ENCODE data around the gene DMPK. TPM values are rescaled to one million over a fixed set of nuclear protein-coding genes. Genes with fewer than 3 reads are reported as not detected.

The DMPK gene
- total RNA-seq, 1 donor from 2014 or later, result 237 TPM

DNA sequence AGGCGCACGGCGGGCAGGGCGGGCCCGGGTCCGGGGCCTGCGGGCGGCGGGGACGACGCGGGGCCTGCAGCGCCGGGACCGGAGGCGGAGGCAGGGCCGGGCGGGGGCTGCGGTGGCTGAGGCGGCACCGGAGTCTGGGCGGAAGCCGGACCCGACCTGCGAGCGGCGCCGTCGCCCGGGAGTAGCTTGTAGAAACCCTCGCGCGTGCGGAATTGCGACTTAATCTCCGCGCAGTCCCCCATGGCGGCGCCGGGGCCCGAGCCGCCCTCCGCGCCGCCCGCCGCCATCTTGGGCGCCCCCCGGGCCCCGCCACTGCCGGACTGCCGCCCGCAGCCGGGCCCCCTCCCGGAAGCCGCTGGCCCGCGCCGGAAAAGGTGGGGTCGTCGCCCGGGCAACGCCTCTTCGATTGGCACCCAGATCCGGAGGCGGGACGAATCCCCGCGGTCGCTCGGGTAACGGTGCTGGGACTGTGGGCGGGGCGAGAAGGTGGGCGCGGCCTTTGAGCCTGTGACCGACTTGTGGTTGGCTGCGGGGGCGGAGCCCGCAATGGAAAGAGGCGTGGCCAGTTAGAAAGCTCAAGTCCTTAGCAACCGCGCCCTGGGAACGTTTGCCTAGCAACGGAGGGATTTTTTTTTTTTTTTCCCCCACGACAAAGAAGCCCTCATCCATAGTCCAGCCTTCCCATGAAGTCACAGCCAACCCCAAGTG is 10.3 kb upstream of the DMPK start, which contains the start of gene DMWD:
DMWD (minus strand) TSS at position 376 of the 708 bp plus-strand sequence; CDS start at position 287, 89 bp downstream.
- DNase-seq (peak; percentile 100), ATAC-seq (ENCODE audit: poor library complexity) (peak; percentile 98)
- intact Hi-C loops (cut with DNase I), result no loop called here

DNA sequence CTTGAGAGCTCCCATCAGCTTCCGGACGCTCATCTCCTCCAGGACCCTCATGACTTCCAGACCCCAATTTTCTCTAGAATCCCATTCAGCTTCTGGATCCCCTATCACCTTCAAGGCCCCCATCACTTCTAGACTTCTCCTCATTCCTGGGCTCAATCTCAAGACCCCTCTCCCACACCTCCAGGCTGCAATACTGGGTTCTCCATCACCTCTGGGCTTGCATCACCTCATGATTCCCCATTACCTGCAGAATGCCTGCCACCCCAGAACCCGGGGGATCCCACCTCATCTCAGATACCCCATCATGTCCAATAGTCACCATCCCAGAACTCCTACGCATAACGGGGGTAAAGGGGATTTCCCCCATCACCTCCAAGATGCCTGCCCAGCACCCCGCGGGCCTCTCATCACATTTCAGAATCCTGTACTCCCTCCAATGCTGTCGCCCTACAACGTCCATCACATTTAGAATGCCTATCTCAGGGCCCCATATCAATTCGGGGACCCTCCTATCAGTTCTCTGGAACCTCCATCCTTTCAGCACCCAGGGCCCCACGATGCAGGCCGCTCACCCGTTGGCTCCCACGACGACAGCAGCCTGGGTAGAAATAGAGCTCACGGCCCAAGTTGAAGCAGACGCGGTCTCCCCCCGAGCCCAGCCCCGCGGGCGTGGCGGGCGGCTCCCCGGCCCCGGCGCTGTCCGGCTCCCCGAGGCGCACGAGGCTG is 9.6 kb upstream of the DMPK start:
- ATAC-seq (ENCODE audit: poor library complexity), result no peak
- DNase-seq, result no peak
- intact Hi-C loops (cut with DNase I), result no loop called here

DNA sequence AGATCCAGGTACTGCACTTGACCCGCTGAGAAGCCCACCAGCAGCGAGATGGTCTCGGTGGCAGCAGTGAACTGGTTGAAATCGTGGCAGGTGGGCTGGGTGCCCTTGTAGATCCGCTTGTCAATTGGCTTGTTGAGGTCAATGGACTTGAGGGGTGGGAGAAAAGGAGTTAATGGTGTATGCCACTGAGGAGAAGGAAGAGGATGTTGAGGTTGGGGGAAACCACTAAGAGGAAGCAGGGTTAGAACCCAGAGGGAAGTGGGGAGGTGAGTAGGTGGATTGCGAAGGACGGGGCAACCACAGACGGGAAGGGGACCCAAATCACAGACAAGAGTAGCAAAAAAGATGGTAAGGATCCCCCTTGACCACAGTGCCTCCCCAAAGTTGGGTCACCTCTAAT is 8.7 kb upstream of the DMPK start:
- intact Hi-C loops (cut with DNase I), result no loop called here
- peak; percentile 41 for DNase-seq

DNA sequence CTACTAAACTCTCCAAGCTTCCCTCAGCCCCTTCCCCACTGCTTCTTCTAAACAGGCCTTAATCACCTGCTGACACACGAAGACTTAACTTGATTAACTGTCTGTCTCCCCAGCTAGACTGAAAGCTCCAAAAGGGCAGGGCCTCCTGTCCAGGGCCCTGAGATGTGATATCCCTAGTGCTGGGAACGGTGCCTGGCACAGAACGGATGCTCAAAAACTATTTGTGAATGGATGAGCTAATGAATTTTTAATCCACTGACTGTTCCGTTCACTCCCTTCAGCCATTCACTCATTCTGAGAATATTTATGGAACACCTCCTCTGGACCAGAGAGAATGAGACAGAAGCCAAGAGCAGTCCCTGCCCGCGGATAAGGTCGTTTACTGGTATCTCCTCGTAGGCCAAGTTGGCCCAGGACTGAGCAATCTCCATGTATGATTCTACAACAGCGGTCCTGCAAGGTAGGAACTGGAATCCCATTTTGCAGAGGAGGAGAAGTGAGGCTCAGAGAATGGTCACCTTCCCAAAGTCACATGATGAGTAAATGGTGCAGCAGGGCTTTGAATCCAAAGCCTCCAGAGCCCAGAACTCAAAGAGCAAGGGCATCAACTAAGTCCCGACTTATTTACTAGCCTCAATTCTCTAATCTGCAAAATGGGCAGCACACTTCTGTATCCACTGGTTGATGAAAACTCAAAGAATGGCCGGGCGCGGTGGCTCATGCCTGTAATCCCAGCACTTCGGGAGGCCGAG is 6.9 kb upstream of the DMPK start:
- intact Hi-C loops (cut with DNase I), result no loop called here
- peak; percentile 44 for DNase-seq
- ATAC-seq (ENCODE audit: poor library complexity), result peak; percentile 11

More for the DNA sequence above, 8.7 kb upstream of the DMPK start:
- no peak for ATAC-seq (ENCODE audit: poor library complexity)

DNA sequence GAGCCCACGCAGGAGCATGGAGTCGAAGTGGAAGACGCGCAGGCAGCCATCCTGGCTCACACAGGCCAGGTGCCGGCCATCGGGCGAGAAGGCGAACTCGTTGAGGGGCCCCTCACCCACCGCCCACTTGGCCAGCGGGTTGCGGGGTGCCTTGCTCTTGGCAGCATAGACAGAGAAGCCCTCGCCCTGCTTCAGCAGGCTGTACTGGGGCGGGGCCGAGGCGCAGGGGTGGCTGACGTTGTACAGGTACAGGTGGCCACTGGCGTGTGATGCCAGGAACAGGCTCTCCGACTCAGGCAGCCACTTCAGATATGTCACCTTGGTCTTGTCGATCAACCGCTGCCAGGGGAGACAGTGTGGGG is 4.2 kb upstream of the DMPK start:
- DNase-seq, result no peak
- ATAC-seq (ENCODE audit: poor library complexity), result no peak
- intact Hi-C loops (cut with DNase I), result no loop called here

DNA sequence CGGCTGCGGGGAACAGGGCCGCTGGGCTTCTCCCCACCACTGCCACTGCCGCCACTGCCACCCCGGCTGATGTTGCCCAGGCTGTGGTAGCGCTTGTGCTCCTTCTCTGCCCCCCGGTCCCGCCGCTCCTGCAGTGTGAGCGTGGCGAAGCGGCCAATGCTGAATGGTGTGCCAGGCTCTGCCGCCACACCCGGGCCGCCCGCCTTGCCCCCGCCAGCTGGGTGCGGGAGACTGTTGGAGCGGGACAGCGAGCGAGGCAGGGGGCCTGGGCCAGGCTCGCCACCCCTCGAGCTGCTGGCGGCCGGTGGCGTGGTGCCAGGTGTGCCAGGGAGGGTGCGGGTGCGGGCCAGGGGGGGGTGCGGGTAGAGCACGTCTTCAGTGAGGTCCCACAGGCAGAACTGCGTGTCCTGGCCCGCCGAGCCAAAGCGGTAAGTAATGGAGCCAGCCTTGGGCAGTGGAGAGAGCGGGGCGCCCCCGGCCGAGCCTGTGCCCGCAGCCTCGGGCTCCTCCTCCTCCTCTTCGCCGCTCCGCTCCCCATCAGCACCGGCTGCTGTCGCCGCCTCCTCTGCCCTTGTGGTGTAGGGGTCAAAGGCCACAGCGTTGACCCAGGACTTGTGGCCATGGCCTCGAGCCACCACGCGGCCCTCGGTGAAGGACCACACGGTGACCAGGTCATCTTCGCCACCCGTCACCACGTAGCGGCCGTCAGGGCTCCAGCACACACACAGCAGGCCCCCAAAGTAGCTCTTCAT is 3.7 kb upstream of the DMPK start:
- peak; percentile 40 for DNase-seq
- intact Hi-C loops (cut with DNase I), result no loop called here
- ATAC-seq (ENCODE audit: poor library complexity), result no peak

DNA sequence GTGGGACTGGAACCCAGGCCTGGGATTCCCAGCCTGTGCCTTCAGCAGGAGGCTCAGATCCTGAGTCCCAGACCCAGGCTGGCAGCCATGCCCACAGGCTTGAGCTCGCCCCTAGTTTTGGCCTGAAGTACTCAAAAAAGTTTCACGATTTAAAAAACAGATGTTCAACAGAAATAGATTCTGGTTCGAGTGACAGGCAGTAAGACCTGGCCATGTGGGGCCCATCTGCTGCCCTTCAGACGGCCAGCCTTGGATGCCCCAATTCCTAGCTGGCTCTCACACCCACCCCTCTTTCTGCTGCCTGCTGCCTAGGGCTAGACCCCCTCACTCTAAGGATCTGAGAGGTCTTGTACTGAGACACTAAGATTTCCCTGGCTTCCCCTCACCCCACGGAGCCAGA is 2.8 kb upstream of the DMPK start:
- no peak for DNase-seq
- ATAC-seq (ENCODE audit: poor library complexity), result no peak
- intact Hi-C loops (cut with DNase I), result no loop called here

DNA sequence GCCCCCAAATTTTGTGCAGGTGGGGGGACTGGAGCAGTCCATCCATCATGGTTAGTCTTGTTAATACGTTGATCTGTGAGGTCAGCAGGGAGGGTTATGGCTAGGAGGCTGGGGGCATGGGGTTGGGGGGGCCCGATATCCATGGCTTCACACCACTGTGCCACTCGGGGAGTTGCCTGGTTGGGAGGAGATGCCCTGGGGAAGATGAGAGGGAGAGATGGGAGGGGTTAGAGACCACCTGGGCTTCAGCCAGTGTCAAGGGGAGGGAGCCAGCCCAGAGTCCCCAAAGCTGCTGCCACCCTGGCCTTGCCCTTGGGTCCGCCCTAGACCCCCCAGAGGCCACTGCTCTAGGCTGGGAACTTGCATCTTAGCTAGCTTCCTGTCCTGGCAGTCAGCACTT is 1.8 kb upstream of the DMPK start:
- DNase-seq (no peak), ATAC-seq (ENCODE audit: poor library complexity) (no peak)
- intact Hi-C loops (cut with DNase I), result no loop called here

DNA sequence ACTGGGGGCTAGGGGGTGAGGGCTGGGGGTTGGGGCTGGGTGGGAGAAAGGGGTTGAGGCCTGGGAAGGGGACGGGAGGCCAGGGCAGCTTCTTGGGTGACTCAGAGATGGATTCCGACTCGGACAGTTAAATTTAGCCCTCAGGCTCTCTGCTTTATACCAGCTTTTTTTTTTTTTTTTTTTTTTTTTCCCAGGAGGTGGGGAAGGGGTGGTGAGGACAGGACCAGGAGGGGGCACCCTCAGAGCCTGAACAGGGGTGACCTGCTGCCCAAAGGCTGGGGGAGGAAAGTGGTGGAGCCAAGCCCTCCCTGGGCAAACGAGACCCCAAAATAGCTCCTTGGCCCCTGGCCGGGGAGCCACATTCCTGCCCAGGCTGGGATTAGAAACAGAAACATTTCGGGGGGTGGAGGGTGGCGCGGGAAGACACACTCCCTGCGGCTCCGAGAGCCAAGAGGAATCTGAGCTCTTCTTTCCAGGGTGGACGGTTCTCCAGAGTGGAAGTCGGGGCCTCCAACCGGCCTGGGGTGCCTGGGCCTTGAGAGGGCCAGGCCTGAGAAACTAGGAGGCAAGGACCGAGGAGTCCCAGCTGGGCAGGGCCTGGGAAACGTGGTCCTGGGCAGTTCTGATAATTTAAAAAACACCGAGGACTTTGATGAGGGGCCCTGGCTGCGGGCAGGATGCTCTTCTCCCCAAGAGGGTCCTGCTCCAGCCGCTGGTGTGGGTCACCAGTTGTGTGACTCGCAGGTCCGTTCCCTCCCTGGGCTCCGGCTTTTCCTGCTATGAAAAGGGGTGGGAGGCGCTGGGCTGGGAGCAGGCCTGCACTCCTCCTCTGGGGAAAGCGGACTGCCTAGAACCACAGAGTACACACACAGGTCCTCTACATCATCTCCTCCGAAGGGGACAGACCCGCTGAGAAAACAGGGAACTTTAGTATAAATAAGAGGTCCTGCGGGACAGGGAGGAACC is 813 bp upstream of the DMPK start:
- intact Hi-C loops (cut with DNase I), result no loop called here
- ATAC-seq (ENCODE audit: poor library complexity) (peak; percentile 74), DNase-seq (peak; percentile 89)

DNA sequence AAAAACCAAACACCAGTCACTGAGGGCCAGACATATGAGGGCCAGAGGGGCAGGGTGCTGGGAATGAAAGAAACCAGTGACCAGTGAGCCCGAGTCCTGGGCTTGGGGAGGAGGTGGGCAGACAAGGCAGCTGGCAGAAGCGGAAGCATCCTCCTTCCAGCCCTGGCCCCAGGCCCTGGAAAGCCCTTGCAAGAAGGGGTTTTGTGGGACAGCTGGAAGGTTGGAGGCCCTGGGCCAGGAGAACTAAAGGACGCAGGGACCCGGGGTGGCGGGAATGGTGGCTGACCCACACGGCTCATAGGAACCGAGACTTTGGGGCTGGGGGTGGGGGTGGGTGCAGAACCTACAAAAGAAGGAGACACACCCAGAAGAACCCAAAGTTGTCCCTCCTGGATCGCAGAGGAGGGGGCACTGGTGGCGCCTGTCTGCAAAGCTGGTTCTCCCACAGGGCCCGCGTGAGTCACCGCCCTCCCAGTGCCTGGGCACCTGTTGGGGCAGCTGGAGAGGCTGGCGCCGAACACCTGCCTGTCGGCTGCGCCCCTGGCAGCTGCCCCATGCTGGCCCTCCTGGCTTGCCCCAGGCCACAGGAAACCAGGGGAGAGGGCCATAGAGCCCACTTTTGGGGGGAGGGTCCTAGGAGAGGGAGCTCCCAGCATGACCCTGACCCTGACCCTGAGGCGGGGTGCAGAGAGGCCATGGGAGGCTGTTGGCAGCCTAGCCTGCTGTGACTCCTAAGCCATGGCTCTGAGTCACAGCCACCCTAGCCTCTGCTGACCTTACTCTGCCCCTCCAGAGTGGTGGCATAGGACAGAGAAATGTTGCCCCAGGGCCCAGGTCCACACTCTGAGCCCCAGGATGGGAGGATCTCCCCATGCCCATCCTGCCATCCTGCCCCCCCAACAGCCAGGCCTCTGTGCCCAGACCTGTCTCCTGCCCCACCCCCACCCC is 802 bp downstream of the DMPK start:
- no peak for DNase-seq
- ATAC-seq (ENCODE audit: poor library complexity), result peak; percentile 1
- intact Hi-C loops (cut with DNase I), result no loop called here

DNA sequence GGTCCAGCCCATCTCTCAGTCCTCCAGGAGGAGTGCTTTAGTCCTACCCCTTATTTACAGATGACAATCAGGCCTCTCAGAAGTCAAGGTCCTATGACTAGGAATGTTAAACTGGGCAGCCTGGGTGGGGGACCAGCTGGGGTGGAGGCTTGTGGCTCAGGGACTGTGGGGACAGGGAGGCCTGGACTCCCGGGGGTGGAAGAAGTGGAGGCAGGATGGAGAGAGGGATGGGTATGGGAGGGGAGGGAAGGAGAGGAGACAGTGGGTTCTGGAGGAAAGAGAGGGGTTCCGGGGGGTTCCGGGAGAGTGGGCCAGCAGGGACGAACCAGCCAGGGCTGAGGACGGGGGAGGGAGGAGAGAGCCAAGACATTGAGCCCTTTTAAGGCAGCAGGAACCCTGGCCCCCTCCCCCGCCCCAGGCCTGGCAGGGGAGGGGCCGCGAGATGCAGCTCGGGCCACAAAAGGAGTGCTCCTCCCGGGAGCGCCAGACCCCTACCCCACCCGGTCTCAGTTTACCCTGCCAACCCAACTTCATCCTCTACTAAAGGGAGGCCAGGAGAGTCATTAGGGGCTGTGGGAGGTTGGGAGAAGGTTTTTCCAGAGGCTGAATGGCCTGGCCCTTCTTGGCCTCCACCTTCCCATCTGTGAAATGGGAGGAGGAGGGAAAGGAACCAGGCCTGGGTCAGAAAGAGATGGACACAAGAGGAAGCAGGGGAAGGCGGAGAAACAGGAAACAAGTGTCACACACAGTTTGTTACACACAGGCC is 1.7 kb downstream of the DMPK start:
- intact Hi-C loops (cut with DNase I), result no loop called here
- DNase-seq, result no peak

DNA sequence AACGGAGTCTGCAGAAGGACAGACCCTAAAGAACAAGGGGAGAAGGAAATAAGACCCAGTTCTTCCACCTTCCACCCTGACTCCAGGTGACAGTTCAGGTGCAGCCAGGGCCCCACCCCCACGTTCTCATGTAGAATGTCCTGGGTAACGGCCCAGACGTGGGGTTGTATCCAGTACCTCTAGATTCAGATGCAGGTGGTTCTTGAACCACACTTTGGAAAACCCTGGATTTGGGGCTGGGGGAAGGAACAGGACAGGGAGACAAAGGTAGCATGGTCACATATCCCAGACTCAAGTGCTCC is 2.2 kb downstream of the DMPK start:
- no peak for ATAC-seq (ENCODE audit: poor library complexity)
- intact Hi-C loops (cut with DNase I), result no loop called here
- no peak for DNase-seq

More for the DNA sequence above, 1.7 kb downstream of the DMPK start:
- ATAC-seq (ENCODE audit: poor library complexity), result no peak

DNA sequence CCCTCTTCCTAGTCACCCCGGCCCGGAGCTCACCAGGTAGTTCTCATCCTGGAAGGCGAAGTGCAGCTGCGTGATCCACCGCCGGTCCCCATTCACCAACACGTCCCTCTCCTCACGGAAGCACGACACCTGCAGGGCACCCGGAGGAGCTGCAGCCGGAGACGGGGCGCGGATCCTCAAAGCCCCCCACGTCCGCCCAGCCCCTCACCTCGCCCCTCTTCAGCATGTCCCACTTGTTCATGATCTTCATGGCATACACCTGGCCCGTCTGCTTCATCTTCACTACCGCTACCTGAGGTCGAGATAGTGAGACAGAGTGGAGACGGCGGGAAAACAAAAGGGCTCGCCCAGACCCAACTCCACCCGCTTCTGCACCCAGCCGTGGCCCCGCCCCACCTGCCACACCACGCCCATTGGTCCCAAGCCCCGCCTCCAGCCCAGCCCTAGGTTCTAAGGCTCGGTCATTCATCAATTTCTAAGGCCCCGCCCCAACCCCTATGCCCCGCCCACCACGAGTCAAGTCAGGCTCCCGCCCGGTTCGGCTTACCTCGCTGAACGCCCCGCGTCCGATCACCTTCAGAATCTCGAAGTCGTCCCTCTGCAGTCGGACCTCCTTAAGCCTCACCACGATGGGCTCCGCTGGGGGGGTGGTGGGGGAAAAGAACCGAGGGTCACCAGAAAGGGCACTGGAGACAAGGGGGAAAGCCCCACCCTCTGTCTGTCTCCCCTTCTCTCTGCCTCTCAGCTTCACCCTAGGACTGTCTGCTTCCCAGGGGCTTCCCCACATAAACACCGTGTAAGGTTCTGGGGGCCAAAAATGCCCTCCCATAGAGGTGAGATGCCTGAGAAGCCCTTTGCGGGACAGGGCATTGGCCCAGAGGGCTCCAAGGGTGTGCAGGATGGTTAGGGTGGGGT is 2.8 kb downstream of the DMPK start:
- intact Hi-C loops (cut with DNase I), result no loop called here
- peak; percentile 87 for DNase-seq
- ATAC-seq (ENCODE audit: poor library complexity), result peak; percentile 49

DNA sequence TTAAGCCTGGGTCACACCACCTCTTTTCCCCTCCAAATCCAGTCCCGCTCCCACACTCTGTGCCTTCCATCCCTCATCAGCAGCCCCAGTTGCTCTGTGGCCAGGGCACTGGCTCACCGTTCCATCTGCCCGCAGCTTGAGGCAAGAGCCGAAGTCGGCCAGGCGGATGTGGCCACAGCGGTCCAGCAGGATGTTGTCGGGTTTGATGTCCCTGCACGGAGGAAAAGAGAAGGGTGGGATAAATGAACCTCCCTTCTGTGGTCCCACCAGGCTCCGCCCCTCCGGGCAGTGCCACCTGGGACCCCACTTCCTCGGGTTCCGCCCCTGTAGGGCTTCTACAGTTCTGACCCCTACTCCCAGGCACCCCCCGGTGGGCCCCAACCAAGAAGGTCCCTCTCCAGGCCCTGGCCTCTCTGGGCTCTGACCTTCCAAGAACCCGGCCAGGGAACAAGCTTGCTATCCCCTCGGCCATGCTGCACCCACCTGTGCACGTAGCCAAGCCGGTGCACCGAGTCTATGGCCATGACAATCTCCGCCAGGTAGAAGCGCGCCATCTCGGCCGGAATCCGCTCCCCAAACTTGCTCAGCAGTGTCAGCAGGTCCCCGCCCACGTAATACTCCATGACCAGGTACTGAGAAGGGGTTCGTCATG is 4.2 kb downstream of the DMPK start:
- no peak for DNase-seq
- ATAC-seq (ENCODE audit: poor library complexity), result no peak
- intact Hi-C loops (cut with DNase I), result no loop called here

DNA sequence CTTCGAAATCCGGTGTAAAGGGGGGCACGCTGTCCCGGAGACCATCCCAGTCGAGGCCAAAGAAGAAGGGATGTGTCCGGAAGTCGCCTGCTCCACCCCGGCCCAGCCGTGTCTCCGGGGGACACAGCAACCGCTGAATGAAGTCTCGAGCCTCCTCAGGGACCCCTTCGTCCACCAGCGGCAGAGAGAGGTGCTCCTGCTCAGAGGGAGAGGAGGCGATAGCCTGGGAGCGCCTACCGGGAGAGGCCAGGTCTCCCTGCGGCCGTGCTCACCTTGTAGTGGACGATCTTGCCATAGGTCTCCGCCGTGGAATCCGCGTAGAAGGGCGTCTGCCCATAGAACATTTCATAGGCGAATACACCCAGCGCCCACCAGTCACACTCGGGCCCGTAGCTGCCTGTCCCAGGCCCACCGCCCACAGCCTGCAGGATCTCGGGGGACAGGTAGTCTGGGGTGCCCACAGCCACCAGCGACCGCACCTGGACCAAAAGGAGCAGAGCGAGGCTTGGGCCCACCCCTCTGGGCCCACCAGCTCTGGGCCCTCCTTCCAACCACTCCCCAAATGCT is 4.8 kb downstream of the DMPK start:
- ATAC-seq (ENCODE audit: poor library complexity) (no peak), DNase-seq (no peak)
- intact Hi-C loops (cut with DNase I), result no loop called here

All from Right ventricle myocardium superior (tissue), 1 donor.